GM21529 (cell line): ENCODE results near the gene BCL2.
A peak's percentile ranks its signal among the peaks of the same experiment; 100 is the strongest.

Experiments
- ATAC-seq: cut with Tn5 transposase; IDR thresholded peaks from one replicate; pipeline ENCODE4 v1.9.1; 2021; ENCODE audit not compliant: unreplicated experiment

The BCL2 gene

DNA sequence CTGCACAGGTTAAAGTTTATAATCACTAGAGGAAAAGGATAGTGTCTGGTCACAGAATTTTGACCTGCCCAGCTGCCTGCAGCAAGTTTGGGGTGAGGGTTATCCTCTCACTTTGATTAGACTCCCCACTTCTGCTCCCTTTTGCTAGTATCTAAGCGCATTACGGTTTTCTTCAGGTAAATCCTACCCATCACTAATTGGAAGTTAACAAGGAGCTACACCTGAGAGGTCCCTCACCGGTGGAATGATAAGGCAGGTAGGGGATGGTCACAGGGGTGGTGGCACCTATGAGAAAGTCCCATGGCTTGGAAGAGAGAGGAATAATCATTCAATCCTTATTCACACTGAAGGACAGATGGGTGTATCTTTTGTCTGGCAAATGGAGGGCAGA lies 7.6 kb downstream of the BCL2 start:
- peak; percentile 3 for ATAC-seq

DNA sequence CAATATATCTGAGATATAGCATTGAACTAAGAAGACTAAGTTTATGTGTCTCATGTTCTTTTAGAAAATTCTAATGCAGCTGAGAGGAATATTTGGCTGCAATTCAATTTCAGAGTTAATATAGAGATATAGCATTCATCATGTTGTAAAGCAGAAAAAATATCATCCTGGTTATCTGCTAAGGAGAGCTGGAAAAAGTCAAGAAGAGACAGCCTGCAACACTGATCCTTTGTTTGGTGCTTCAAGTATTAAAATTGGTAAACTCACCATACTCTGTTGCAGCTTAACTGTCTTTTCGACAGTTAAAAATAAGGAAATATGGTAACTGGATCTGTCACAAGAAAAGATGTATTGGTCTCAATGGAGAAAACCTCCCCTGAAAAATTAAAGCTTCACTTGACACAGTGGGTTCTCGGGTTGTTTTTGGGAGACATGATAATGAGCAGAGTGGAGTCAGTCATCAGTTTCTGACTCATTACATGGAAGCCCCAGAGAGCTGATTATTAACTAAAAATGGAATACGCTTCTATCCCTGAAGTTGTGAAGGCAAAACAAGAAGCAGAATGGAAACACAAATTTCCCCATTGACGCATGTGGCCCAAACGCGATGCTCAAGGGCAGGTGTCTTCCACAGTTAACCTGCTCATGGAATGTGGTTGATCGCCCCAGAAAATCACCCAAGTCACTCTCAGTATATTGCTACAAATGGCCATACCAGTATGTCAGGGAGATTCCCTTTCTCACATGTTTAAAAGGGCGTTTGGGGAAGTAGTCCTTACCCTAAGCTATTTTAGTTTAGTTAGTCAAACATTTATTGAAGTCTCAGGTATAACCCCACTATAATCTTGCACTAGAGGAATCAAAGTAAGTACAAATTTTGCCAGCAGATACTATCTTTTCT lies 8.2 kb downstream of the BCL2 start:
- peak; percentile 70 for ATAC-seq

DNA sequence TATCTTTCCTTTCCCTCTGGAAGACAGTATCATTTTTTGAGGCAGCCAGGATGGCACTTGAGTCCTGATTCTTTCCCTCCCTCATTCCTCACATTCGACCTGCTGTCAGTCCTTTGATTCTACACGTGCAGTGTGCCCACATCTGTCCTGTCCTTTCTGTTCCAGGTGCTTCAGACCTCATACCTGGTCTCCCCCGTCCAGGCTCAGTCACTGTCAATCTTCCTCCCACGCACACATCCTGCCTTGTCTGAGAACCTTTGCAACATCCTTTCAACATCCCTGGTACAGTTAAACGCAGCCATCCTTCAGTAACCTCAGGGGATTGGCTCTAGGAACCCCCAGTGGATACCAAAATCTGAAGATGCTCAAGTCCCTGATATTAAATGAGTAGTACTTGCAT lies 10.1 kb downstream of the BCL2 start:
- ATAC-seq, result no peak

DNA sequence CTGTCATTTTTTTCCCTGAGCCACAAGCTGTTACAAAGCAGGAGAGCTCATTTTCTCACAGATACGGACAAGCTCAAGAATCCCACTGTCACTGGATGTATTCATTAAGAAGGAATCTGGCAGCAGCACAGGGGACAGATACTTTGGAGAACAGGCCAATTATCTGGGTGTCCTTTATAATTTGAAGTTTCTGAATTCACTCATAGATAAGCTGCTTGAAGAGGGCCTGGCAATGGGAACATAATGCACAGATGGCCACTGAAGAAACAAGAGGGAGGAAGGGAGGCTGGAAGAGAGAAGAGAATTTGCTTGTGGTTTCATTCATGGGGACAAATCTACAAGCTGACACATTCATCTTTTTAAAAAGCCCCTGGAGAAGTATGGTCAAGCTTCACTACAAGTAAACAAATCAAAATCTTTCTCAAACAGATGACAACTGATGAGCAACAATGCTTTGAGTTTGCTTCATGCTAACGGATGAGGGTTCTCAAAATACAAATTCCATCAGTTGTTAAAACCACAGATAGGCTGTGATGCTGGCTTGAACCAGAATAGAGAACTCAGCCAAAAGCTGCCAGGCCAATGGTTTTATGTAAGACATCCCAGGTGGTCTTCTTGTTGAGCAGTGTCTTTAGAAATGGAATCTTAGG lies 11.9 kb downstream of the BCL2 start:
- no peak for ATAC-seq

DNA sequence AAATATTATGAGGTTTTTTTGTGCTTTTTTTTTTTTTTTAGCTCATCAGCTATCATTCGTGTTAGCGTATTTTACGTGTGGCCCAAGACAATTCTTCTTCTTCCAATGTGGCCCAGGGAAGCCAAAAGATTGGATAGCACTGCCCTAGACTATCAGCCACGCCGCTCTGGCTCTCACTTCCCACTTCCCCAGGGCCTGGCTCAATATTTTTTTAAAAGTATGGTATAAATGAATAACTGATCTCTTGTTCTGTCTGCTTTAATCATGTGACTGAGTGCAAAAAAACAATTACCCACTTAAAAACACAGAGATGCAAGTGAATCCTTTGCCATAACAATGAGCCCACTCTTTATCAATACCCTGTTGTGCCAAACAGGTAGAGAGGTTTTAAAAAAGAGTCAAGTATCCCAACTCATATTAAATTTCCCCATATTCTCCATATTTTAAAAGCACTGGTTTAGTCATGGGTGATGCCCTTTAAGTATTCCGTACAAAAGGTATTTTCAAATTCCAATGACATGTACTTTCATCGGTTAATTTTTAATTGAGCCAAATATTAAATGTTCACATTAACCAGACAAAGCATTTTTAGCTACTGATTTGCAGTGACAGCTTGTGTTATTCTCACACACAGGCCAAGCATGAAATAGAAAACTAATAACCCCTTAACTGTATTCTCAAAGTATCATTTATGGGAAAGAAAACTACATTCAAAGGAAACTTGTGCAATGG lies 12.6 kb downstream of the BCL2 start:
- no peak for ATAC-seq

DNA sequence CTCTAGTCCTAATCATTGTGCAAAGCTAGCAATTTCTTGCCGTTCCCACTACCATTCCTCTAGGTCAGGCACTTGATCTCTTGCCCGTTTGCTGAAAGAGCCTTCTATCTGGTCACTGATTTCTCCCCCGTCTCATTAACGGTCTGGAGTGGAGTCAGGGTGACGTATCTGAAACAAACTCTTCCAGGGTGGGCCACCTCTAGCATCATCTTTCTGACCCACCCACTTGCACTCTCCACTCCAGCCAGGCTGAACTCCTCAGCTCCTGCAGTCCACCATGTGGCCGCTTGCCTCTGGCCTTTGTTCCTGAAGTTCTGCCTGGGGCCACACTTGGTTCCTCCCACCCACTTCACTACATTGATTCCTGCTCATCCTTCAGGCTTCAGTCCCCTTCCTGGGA lies 13.3 kb downstream of the BCL2 start:
- ATAC-seq, result no peak

DNA sequence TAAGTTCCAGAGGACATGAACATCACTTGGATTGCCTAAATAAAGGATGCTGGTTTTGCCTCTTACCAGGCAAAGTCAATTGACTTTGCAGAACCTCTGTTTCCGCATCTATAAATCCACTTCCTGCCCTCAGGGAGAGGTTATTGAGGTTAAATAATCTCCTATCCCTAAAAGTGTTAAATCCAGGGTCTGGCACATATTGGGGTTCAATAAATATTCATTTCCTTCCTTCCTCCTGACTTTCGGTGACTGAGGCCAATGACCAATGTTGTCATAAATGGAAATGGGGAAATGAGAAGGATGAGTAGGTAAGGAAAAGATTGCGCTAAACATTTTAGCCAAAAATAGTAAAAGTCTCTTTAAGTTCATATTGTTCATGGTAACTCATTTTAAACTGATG lies 16.0 kb downstream of the BCL2 start:
- ATAC-seq, result no peak

DNA sequence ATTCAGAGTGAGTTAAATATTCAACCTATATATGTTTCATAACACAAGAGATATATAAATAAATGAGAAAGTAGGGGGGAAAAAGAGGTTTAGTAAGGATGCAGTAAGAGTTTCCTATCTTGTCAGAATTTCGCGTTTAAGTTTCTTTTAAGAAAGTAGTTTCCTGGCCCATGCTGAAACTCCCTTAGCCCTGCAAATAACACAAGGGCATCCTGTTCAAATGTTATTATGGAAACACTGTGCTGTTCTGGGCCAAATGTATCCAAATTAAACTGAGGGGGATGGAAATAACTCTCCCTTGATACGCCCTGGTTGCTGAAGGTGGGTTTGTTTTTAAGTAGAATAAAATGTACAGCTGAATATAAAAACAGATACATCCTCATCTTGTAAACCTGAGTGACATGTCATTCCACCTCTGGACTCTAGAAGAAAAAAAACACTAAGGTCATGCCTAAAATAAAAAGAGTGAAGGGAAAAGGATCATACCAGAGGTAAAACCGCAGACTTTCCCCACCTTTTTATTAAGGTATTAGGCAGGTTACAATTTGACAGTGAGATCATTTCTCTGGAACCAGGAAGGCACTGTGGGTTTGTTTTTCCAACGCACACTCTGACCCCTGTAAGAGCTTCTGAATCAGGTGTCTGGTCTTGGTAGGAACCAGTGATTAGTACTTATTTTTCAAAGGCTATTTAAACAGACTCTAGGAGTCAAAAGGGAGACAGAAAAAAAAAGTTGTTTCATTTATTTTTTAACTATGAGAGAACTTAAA lies 16.7 kb downstream of the BCL2 start:
- ATAC-seq, result no peak

DNA sequence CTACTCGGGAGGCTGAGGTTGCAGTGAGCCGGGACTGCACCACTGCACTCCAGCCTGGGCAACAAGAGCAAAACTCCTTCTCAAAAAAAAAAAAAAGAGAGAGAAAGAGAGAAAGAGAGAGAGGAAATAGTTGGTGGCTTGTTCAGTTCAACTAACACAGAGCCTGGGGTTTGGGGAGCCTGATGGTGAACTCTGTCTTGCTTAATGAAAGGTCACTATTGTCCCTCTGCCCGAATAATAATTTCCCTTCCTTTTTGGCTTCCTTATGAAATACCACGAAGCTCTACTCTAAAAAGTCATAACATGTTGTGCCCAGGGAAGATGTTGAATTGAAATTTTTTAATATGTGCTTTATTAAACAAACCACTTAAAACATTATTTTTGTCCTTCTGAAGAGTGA lies 17.3 kb downstream of the BCL2 start:
- no peak for ATAC-seq

DNA sequence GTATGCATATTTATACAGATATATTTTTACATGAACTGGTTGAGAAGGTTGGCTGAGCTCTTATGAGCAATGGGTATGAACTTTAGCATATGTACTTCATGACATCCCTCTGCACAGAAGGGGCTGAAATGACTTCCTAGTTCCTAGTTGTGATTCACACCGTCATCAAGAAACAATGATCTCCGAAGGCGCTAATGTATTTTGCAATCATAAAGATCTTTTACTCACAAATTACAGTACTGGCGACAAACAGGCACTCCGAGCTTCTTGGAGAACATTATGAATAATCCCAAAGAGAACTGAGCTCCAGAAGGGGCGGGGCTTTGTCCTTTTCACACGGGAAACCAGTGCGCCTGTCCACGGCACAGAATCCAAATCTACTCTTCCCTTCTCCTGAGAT lies 18.1 kb downstream of the BCL2 start:
- no peak for ATAC-seq

DNA sequence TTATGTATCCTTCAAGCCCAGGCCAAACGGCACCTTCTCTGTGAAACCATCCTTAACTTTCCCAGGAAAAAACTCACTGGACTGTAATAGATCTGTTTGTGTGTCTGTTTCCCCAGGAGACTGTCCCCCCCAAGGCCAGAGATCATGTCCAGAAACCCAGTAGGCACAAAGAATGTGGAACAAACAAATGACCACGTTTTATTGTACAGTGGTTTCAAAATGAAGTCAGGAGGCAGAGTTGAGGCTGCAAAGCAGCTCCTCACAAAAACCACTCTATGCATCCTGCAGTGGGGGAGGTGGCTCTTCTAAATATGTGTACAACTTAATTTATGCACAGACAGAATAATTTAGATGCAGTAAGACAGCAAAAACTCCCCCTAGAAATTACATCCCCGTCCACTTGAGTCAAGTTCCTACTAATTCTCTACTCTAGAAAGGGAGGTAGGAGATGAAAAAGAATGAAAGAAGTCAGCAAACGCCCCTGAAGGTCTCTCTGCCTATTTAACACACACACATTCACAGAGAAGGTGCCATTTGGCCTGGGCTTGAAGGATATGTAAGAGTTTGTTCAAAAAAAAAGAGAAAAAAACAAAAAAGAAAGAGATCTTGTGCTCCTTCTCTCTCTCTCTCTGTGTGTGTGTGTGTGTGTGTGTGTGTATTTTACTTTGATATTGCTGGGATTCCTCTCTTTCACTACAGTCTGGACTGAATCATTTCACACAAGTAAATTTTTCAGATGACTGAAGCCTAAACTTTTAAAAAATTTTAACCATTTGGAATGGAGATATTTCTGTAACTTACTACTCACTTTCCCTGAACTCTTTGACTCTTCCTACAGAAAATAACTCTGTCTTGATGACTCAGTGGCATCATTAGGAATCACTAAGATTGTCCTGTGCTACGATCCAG lies 19.5 kb downstream of the BCL2 start:
- ATAC-seq, result peak; percentile 64

DNA sequence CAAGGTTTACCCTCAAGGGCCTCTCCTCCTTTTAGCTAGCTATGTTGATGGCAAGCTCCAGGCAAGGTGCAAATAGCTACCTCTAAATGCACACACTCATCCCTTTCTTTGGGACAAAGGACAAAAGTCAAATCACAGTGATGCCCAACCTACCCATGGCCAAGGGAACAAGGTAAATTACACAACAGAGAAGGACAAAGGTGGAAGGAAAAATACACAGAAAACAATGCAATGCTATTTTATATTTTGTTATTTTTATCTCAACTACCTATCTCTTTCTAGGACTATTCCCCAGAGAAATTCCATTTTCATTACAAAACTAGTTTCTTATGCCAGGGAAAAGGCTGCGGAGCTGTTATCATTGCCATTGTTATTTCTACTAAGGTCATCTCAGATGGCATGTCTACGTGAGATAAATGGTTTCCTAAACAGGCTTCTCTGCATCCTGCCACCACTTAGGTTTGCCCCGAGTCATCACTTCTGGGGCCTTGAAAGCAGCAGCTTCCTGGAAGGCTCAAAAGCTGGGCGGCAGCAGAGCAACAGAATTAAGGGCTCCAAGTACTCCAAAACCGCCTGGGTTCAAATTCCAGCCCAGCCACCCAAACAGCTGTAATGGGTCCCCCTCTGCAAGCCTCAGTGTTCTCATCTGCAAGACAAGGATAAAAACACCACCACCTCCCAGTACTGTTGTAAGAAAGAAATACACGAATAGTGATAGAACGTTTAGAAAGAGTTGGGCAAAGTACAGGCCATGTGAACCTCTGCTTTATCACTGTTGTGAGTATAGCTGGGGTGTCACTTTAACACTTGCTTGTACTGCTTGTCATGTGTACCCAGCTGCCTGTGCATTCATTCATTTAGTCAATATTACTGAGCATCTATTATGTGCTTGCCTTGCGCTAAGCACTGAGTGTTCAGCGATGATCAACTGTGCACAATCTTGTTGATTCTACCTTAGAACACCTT lies 20.9 kb downstream of the BCL2 start:
- ATAC-seq, result no peak

DNA sequence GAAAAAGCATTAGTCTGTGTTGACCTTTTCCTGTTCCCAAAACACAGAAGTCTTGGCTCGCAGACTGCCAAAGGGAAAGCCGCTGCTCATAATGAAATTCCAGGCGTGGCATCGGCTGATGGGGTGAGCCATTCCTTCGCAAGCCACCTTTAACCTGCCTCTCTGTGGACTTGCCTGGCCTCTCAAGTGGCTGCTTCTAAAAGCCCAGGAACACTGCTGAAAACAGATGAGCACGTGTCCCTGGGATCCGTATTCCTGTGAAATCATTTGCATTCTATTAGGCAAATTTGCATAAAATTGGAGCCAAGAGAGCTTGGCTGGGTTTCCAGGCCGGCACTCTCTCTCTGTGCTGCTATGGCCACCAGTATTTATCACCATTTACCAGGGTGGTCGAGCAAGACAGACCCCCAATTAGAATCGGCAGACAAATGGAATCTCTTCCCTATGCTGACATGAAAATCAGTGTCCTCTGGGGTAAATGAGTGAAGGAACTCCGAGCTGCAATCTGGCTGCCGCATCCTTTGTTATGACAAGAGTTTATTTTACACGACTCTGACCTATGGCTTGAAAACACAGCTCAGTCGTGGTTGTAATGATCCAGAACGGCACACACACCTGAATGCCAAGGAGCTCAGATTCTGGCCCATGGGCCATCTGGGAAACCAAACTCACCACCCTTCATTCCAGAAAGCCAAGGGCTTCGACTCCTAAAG lies 21.7 kb downstream of the BCL2 start:
- no peak for ATAC-seq

DNA sequence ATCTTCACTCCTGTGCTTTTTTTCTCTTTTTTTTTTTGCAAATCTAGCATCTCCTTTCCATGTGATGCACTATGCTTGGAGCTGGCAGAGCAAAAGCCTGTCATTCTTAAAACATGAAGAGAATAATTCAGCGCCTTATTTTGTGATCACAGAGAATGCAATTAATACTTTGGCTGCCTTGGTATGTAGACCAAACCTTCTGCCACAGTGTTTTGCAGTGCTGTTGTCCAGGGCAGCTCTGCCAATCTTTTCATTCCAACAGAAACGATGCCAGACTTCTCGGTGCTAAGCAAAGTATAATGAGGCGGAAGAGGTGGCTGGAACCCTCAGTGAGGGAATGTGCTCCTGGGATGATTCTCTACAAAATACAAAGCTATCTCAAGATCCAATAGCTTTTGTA lies 25.6 kb downstream of the BCL2 start:
- ATAC-seq, result no peak

DNA sequence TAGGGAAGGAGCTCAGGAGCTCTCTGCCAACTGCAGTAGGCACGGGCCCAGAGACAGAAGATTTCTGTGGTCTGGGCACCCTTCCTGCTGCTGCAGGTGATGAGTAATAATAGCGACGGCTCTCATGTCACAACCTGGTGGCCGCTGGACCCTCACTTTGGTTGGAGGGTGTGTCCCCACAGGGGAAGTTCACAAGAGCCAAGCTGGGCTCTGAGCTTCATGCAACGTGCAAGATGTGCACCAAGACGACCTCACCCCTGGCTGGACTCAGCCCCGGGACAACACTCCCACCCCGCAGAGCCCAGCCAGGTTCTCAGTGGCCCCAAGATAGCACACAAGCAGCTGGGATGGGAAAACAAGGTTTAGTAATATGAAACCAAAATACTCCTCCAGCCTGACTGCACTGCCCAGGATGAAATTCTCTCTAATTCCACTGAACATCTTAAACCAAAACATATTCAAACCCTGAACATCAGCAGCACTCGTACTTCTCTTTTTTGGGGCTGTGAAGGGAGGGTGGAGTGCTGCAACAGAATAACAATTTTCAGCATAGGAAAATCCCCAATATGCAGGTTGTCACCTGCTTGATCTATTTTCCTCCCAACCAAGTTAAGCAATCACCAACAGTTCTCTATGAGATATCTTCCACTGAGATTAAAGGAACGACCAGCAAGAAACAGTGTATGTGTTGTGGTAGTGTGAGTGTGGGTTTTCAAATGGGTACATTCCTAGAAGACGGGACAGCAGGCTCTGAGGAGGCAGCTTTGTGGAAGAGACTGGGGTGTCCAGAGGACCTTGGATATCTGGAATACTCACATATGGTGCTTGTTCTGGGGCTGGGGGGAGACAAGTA lies 26.5 kb downstream of the BCL2 start:
- ATAC-seq, result peak; percentile 63

DNA sequence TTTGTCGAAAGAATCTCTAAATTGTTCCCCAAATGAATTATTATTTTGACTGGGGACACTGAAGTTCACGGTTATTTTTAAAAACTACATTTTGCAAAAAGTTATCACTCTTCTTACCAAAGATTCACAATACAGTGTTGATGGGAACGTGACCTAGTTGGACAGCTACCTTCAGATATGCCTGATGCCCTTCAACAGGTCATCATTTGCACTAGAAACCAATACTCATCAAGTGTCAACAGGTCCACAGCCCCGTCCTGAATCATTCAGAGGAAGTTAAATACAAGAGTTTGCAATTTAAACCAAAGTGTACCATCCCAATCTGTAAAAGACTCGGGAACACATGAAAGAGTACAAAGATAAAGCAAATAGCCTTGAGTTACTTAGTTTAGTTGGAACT lies 28.3 kb downstream of the BCL2 start:
- no peak for ATAC-seq

DNA sequence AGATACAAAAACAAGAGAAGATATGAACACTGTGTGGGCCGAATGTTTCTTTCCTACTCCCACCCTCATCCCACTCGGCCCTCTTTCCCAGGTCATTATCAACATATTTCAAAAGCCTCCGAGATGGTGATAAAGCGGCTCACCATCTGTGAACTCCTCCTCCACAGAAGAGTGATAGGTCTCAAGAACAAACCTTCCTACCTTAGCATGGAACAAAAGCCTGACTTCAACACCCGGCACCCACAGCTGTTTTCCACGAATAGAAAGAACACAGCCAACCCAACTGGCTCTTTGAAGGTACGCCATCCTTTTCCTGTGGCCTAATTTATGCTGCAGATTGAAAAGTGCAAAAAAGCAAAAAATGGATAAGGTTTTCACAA lies 28.8 kb downstream of the BCL2 start:
- no peak for ATAC-seq
